Right ventricle myocardium superior (tissue), 1 donor: Measurements from ENCODE around the gene MET. TPM values are rescaled to one million over a fixed set of nuclear protein-coding genes. Genes with fewer than 3 reads are reported as not detected.
A peak's percentile ranks its signal among the peaks of the same experiment; 100 is the strongest.
"Not testable (repeated sequence)": the region's sequence is repeated elsewhere in the genome, so short reads cannot be mapped to it uniquely, and the experiment has no call there.

Source experiments
- ATAC-seq: fragments of 200-7000 bp; cut with Tn5 transposase; one replicate; pipeline ENCODE4 v1.9.1; 2020; ENCODE audit warnings: mild to moderate bottlenecking; ENCODE audit not compliant: poor library complexity
- DNase-seq: peaks from one replicate; pipeline ENCODE4 v3.0.0-alpha.2; 2020
- intact Hi-C: fragments of 100-400 bp; cut with DNase I; formaldehyde crosslinking; loops from one replicate; pipeline ENCODE4 v1.11.2; 2022
- total RNA-seq: library from RNA; stranded (reverse); fragmentation: NEBNext Ultra II Directional; extraction: Animal tissue kit (Norgen Biotek cat#: 25700); gene quantifications from one replicate; pipeline ENCODE4 v1.2.1, GENCODE V29; 2021
- donor health status: DM: no; HTN: yes; CAD: no; lungs with severe emphysema.

Gene MET
- total RNA-seq, 1 donor from 2014 or later: 14.3 TPM

DNA sequence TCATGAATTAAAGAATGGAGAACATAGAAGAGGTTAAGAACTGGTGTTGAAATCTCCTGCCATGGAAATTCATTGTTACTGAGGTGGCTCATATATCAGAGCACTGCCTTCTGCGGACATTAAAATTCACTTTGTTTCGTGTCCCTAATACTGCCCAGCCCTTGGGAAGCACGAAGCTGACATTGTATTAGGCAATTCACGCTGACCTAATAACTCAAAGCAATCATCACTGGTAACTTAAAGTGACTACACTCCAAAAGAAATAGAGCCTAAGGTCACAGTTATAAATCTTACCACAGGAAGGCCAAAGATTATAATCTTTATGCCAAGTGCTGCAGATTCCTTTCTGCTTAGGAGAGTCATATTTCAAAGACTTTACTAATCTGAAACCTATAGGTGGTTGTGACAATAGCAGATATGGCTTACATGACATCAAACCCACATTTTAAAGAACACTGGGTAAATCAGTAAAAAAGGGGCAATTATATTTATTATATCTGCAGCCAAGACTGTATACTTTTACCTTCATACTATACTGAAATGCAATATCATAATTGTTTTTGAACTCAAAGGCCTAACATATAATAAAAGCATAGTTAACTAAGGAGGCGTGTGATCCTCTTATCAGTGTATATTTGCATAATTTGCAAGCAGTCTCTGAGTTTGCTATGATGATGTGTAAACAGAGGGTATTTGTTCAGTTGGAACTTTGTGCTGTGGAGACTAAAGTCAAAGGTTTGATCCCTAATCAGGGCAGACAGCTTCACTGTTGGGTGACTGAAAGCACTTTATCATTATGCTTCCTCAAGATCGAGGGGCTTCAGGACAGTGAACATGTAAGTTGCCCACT lies 138.5 kb downstream of the MET start:
- ATAC-seq (no peak), DNase-seq (no peak)
- intact Hi-C loops: loop anchor here (5.0 kb wide), 1 partner anchor 553 kb away; no protein-coding TSS in a partner anchor

- ATAC-seq (no peak), DNase-seq (no peak)
- intact Hi-C loops: loop anchor here (5.0 kb wide), 1 partner anchor 554 kb away; no protein-coding TSS in a partner anchor
Measured at GRCh38 chr7:116811768-116812167, 139.8 kb downstream of the MET start.

DNA sequence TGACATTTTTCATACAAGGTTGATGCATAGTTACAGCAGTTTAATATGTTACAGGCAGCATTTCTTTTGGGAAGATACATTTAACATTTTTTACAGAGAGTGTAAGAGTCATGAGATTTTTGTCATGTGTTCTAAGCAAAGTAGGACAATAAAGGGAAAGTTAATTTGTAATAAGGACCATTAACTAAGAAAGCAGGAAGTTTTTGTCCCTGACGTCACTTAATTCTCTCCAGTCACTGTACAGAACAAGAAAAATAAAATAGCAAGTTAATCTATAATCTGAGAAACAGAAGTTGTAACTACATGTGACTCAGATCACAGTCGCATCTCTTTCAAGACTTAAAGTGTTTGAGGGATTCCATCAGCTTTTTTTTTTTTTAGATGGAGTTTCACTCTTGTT lies 140.9 kb downstream of the MET start:
- ATAC-seq (no peak), DNase-seq (no peak)
- intact Hi-C loops: loop anchor here (5.0 kb wide), 1 partner anchor 556 kb away; no protein-coding TSS in a partner anchor

GRCh38 chr7:116813371-116813770 lies 141.4 kb downstream of the MET start:
- intact Hi-C loops: loop anchor here (5.0 kb wide), 1 partner anchor 556 kb away; no protein-coding TSS in a partner anchor
- DNase-seq, ATAC-seq: not testable (repeated sequence)

DNA sequence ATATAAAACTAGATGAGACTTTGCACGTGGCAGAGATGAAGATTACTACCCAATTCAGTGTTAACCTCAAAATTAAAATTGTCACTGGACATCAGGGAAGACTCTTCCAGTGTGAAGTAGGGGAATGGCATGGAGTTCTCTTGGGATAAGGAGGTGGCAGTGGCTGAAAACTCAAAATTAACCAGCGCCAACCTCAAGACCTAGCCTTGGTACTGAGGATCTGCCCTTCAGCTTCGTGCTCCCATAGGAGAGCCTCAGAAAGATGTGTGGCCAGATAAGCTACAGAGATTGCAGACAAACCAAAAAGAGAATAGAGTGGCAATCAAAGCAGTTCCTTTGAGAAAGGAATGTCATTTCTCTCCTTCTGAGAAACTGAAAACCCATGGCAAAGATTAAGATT lies 143.0 kb downstream of the MET start:
- ATAC-seq (no peak), DNase-seq (no peak)
- intact Hi-C loops: no loop called here

GRCh38 chr7:116820149-116820548 lies 148.2 kb downstream of the MET start:
- no peak for ATAC-seq
- no peak for DNase-seq
- intact Hi-C loops: no loop called here

DNA sequence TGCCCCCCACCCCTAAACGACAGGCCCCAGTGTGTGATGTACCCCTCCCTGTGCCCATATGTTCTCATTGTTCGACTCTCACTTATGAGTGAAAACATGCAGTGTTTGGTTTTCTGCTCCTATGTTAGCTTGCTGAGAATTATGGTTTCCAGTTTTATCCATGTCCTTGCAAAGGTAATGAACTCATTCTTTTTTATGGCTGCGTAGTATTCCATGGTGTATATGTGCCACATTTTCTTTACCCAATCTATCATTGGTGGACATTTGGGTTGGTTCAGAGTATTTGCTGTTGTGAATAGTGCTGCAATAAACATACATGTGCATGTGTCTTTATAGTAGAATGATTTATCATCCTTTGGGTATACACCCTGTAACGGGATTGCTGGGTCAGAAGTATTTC lies 149.7 kb downstream of the MET start:
- DNase-seq, ATAC-seq, intact Hi-C loops: not testable (repeated sequence)

GRCh38 chr7:116824449-116824848 lies 152.5 kb downstream of the MET start:
- intact Hi-C loops: no loop called here
- DNase-seq: no peak
- ATAC-seq: no peak

DNA sequence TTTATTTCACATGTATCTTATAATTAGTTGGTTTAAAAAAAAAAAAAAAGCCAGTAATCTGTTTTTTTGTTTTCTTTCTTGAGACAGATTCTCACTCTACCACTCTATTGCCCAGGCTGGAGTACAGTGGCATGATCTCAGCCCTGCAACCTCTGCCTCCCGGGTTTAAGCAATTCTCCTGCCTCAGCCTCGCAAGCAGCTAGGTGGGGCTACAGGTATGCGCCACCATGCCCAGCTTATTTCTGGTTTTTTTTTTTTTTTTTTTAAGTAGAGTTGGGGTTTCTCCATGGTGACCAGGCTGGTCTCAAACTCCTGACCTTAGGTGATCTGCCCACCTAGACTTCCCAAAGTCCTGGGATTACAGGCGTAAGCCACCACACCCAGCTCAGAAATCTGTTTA lies 156.3 kb downstream of the MET start:
- intact Hi-C loops: no loop called here
- no peak for DNase-seq
- no peak for ATAC-seq

- ATAC-seq: no peak
- intact Hi-C loops: no loop called here
- no peak for DNase-seq
Measured at GRCh38 chr7:116829041-116829440, 157.0 kb downstream of the MET start.

DNA sequence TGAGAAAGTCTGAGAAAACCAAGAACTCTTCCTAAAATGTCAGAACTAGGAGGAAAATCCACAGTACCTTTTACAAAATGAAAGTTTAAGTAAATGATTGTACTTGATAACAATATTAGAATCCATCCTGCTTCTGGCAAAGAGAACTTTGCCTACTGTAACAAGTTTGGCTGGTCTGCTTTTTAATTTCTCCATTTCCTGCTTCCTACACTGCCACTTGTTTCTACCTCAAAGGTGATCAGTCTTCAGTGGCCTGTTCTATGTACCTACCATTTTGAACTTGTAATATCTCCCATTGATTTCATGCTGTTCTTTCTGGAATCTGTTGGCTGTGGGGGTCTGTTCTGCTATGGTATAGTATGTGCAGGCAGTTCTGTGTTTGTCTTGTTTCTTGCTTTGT lies 157.5 kb downstream of the MET start:
- ATAC-seq (no peak), DNase-seq (no peak)
- intact Hi-C loops: no loop called here

- ATAC-seq: no peak
- no peak for DNase-seq
- intact Hi-C loops: no loop called here
Measured at GRCh38 chr7:116832692-116833091, 160.7 kb downstream of the MET start.

DNA sequence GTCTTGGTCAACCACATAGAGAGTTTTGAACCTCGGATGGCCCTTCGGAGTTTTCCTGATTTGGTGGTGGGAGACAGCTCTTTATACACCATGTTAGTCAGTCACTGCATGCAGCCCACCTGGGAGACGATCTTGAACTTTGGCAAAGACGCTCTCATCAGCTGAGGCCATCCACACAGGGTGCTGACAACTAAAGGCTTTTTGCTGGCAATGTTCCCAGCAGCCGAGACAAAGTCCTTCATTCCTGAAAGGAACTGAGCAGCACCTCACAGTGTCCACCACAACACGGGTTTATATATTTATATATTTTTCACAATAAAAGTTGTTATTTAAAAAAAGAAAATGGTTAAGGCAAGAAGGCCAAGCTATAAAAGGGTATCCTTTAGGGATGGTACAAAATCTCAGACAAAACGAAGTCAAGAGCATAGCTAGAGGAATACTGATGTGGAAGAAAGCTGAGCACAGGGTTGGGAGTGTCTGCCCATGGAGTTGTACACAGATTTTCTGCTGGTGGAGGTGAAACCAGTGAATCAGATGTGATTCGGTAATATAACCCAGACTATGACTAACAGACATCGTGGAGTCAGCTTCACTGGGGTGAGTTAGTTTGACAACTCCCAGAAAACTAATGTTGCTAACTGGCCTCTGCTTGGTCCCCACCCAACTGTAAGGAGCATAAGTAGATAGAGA lies 163.0 kb downstream of the MET start:
- ATAC-seq (peak; percentile 85), DNase-seq (no peak)
- intact Hi-C loops: no loop called here

GRCh38 chr7:116836048-116836447 lies 164.1 kb downstream of the MET start:
- DNase-seq (no peak), ATAC-seq (peak; percentile 82)
- intact Hi-C loops: no loop called here

DNA sequence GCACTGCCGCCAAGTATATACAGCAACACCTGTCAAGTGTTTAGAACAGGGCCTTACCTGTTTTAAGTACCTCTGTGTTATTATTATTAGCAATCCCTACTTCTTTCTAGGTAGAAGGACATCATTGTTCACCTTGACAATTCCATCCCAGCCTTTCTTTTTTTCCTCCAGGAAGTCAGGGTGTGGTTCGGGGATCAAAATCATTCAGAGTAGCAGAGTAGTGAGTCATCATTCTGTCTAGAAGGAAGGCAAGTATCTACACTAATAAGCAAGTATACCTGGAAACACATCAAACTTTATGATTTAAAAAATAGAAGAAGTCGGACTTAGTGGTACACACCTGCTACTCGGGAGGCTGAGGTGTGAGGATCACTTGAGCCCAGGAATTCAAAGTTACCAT lies 164.9 kb downstream of the MET start:
- intact Hi-C loops: no loop called here
- DNase-seq (no peak), ATAC-seq (no peak)

- intact Hi-C loops: no loop called here
- ATAC-seq (no peak), DNase-seq (no peak)
Measured at GRCh38 chr7:116837586-116837985, 165.6 kb downstream of the MET start.

- intact Hi-C loops: no loop called here
- DNase-seq (no peak), ATAC-seq (no peak)
Measured at GRCh38 chr7:116840256-116840655, 168.3 kb downstream of the MET start.

DNA sequence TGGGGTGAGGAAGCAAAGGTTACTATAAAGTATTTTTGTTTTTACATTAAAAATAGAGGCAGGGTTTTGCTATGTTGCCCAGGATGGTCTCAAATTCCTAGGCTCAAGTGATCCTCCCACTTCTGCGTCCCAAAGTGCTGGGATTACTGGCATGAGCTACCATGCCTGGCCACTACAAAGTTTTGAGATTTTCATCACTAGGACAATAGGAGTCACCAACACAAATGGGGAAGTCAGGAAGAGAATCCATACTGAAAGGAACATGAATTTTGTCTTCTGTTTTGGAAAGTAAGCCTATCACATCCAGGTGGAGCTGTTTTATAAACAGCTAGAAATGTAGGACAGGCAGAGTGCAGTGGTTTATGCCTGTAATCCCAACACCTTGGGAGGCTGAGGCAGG lies 170.4 kb downstream of the MET start:
- DNase-seq: no peak
- ATAC-seq: no peak
- intact Hi-C loops: no loop called here

- ATAC-seq: peak; percentile 71
- intact Hi-C loops: no loop called here
- DNase-seq: no peak
Measured at GRCh38 chr7:116843378-116843777, 171.4 kb downstream of the MET start.
